GM21360 (cell line): ENCODE results near the gene GRK5.

Source experiments
- ATAC-seq: cut with Tn5 transposase; IDR thresholded peaks from one replicate; pipeline ENCODE4 v1.9.1; 2021; ENCODE audit warnings: mild to moderate bottlenecking, moderate library complexity; ENCODE audit not compliant: unreplicated experiment

Gene GRK5

DNA sequence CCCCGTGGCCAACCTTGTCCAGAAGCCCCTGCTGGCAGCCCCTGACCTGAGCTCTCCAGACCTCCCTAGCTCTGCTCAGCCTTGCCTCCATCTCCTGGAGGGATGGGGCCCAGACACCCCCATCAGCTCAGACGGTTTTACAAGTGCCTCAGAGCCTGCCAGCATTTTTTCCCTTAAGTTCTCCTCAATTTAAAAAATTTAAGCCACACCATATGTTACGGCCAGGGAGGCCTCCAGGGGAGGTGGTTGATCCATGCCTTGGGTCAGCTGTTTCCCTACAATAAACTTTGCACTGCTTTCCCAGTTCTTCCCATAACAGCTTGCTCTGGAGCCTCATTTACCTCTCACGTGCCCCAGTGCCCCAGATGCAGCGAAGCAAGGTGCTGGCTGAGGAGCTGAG lies 191.6 kb downstream of the GRK5 start:
- ATAC-seq, result no peak

DNA sequence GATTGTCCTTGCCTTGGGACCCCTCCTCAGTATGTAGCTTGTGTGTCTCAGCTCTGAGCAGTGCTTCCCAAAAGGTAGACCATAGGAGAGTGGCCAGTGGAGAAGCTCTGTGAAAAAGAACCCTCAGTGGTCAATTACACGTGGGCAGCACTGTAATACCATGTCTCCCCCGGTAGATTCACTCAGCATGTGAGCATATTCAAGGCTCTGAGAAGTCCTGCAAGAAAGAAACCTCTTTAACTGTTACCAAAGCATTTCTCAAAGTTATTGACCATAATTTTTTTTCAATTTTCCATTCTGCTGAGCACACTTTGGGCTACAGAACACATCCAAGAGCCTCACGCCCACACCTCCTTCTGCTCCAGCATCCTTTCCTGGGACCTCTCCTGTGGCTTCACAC lies 192.1 kb downstream of the GRK5 start:
- ATAC-seq, result no peak

DNA sequence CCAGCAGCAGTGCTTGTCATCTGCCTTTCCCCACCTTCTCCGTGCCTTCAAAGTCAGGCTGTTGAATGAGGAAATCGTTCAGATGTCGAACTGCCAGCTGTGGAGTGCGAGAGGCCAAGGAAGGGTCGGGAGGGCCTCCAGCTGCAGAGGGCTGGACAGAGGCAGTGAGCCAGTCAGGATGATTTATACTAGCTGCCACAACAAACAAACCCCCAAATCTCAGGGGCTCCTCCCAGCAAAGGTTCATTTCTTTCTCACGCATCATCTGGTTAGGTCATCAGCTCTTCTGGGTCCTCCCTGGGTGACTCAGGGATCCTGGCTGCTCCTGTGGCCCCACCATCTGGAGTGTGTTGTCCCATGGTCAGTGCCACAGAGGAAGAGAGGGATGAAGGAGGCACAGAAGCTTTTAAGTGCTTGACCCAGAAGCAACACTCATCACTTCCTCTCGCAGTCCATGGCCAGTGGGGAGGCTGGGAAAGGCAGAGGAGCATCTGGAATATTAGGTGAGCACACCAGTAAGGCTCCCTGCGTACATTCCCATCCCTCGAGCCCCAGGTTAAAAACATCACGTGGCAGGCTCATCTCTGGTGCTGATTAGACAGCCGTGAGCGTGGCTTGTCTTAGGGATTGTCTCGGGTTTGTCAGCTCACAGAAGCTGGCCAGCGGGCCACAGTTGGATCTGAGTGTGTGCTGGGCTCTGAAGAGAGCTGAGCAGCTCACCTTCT lies 194.5 kb downstream of the GRK5 start:
- ATAC-seq, result no peak

DNA sequence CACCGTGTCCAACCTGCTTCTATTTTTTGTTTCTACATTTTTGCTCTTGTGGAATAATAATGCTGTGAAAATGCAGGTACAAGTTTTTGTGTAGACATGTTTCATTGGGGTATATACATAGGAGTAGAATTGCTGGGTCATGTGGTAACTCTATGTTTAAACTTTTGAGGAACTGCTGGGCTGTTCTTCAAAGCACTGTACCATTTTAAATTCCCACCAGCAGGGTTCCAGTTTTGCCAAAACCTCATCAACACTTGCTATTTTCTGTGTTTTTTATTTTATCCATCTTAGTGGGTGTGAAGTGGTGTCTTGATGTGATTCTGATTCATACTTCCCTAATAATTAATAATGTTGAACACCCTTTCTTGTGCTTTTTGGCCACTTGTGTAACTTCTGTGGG lies 196.6 kb downstream of the GRK5 start:
- ATAC-seq, result no peak

DNA sequence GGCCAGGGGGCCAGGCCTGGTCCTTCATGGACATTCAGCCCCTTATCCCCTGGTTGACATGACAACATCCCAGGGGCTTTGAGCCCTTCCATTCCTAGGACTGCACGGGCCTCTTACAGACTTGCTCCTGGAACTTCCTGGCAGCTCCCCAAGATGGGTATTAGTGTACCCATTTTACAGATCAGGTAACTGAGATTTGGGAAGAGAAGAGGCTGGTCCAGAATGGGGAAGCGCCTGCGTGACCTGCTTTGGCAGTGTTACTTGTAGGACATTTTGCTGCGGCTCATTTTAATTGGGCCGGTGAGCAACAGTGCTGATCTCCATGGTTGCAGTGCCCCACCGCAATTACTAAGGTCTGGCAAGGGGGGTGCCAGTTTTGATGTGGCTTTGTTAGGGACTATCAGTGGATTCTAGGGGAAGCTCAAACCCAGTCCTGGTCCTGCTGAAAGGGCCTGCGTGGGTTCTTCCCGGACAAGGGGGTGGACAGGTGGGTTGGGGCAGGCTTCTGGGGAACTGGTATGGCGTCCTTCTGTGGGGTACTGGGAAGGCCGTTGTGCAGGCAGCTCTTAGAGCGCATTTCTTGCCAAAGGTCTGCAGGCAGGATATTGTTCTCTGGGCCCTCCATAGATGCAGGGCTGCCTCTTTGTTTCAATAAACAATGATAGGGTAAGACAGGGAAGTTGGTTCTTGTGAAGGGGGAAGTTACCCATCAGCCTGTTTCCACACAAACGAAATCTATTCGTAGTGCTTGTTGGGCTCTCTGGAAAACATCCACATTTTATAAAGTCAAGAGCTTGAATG lies 197.5 kb downstream of the GRK5 start:
- ATAC-seq, result no peak

DNA sequence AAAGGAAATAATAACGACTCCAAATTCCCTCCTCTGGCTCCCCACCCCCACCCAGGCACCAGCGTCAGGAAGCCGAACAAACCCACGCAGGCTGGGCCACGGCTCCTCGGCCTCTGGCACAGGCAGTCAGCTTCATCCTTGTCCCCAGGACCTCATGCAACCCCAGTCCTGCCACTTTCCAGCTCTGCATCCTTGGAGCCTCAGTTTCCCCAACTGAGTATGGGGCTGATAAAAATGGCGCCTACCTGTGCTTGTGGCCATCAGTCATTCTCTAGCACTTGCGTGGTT lies 198.1 kb downstream of the GRK5 start:
- no peak for ATAC-seq

DNA sequence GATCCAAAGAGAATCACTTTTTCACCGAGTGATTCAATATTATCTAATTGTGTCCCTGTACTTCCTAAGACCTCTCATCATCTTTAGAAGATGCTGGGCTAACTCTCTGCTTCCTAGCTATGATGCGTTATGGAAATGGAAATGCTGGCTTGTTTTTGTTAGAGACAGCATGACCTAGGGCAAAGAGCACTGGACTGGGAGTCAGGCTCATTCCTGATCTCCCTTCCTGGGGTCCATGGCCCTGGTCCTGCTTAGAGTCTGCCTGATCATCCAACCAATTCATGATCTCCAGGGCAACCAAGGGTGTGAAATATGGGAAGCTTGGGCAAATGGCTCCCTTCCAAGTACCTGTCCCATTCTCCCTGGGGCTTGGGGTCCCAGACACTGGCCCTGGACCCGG lies 198.8 kb downstream of the GRK5 start:
- ATAC-seq, result no peak

DNA sequence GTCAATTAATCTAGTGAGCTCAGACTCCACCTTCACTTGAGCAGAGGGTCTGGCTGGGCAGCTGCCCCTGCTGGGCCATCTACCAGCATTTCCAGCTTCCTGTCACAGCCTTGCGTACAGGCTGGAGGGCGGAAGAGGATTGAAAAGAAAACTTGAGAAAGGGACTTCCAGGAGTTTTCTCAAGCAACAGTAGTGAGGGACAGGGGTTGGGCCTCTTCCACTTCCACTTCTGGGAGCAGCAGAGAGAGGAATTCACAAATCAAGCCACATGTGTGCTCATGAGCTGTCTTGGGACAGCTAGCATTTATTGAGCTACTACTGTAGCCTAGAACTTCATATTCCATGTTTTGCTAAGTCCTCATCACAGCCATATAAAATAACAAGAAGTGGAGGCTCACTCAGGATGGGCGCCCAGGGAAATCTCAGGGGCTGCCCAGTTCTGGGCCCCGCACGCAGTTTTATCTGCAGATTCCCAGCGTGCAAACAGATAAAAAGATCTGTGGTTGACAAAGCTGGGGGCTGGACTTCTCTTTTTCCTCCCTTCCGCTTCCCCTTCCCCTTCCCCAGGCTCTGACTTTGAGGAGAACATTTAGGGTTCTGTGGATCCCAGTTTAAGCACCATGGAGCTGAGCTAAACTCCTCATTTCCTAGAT lies 199.4 kb downstream of the GRK5 start:
- ATAC-seq, result no peak

DNA sequence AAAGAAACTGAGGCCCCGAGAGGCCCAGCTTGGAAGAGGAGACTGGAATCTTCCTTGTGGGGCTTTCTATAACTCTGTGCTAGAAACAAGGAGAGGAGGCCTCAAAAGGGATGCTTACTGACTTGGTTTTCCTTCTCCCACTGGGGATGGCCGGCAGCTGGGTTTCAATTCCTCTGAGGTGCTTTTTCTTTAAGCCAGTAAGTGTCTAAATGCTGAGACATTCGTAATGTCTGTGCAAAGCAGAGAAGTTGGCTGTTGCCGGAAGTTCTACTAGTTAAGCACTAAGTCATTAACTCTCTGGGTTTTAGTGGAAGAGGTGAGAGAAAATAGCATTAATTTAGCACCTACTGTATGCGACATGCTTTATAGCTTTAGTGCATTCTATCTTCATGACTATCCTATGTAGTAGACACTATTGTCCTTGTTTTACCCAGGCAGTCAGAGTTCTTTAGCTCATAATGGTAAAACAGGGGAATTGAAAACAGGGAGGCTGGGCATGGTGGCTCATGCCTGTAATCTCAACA lies 199.9 kb downstream of the GRK5 start:
- no peak for ATAC-seq

DNA sequence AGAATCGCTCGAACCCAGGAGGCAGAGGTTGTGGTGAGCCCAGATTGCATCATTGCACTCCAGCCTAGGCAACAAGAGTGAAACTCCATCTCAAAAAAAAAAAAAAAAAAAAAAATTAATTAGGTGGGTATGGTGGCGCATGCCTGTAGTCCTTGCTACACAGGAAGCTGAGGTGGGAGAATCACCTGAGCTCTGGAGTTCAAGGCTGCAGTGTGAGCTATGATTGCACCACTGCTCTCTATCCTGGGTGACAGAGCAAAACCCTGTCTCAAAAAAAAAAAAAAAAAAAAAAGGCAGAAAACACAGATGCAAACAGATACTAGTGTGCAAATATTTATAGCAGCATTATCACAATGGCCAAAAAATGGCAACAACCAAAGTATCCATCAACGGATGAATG lies 200.7 kb downstream of the GRK5 start:
- ATAC-seq, result no peak

DNA sequence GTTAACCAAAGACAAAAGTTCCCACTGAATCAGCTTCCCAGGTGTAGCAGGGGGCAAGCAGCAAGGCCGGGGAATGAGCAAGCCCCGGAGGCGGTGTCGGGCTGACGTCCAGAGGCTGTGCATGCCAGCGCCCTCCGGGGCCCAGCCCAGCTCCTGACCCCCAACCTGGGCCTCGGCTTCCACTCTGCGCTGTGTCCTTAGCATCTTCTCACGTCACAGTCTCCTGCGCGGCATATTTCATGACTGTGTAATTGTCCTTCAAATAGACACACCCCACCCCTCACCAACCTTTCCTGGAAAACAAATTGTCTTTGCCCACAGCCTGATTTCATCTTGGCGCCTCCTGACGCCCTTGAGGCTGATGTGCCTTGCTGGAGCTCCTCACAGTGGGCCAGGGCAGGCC lies 201.6 kb downstream of the GRK5 start:
- ATAC-seq, result no peak

DNA sequence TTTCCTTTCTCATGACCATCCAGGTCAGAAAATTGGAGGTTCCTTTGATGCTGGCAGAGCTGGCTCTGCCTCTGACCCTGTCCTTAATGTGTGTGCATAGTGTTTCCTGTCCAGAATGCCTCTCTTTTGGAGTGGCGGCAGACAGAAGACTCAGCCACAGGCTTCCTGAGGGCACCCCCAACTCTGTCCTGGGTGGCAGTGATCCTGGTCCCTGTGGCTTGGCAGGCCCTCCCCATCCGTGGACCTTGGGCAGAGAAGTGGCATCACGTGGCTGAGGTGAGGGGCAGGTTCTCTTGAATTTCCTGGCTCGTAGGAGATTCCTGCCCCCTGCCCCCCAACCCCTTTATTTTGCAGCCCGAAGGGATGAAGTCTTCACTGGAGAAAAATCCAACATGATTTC lies 202.0 kb downstream of the GRK5 start:
- ATAC-seq, result no peak

DNA sequence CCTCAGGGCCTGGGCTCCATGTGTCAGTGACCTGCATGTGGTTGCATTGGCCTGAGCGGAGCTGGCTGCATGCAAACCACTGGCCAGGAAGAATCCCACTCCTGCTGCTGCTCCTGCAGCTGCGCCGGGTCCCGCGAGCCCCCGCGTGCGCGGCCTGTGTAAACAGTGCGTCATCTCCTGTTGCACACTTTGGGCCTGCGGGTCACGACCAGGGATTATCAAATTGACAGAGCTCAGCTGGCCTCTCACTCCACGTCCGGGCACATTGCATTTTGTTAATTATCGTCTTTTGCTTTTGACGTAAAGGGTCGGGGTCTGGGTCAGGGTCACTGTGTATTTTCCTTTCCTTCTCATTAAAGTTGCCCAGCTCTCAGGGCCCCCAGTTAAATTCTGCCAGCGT lies 202.5 kb downstream of the GRK5 start:
- ATAC-seq, result no peak

DNA sequence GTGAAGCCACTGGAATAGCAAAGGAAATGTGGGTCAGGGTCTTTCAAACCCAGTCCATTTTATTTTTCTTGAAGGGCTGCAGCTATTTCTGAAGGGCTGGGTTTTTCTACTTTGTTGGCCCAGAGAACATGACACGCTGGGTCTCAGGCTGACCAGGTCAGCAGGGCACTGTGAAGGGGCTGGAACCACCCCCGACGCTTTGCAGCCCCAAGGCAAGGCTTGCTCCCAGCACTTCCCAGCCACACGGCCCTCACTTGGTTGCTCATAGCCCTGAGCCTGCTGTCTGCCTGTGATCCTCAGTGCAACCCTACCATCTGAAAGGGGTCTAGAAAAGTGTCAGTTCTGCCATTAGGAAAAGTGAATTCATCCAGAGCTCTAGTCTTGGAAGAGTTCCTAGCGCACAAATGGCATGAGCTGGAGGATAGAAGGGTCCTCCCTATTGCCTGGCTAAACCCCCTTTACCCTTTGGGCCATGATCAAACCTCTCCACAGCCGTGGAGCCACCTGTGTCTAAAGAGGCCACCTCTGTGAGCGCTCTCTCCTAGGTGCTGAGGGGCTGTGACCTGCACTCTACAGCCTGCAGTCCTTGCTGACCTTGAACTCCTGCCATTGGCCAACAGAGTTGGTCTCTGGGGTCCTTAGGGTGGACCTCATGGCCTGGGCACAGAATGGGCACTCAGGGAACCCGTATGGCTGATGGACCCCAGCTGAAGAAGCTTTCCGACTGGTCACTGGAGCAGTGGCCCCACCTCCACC lies 203.2 kb downstream of the GRK5 start:
- ATAC-seq, result no peak

DNA sequence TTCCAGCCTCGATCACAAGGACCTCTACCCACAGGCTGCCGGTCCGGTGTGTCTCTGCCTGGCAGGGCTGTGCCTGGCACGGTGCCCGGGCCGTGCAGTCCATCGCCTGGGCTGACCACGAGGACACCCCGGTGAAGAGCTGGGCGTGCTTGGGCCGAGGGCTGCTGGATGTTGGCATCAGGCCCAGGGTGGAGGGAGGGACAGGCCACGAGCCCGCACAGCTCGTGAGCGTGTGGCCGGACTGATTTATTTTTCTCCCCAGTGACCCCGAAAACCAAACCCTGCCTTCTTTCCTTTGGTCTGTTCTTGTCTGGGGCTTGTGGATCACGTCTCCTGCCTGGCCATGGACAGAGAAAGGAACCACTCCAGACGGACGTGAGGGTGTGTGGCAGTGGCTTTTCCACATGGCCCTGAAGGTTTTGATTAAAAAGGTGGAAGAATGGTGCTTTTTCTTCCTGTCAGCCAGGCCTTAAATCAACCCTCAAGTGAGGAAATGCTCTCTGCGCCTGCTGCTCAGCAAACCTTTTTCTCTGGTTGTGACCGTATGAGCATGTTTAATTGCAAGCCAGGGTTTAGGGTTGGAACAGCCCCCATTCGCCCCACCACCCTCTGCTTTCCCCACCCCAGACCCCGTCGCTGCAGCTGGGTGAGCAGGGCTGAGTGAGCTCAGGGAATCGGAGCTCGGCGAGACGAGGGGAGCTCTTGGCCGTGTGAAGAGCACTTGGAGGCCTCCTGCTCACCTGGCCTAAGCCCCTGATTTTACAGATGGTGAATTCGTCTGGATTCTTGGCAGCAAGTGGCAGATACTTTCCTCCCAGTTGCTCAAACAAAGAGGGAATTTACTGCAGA lies 205.1 kb downstream of the GRK5 start:
- ATAC-seq, result no peak

DNA sequence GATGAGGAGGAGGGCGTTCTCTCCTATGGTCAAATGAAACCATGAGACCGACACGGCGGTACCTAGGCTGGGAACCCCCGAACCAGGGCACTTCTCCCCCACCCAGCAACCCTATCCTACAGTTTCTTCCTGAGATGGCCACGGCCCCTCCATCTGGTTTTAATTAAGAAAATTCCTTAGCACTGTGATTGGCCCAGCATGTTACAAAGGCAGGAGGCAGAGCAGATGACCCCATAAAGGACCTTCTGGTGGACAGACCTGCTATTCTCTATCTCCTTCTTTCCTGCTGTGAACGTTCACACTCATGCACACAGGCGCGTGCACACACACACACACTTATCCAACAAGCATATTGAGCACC lies 205.7 kb downstream of the GRK5 start:
- no peak for ATAC-seq

DNA sequence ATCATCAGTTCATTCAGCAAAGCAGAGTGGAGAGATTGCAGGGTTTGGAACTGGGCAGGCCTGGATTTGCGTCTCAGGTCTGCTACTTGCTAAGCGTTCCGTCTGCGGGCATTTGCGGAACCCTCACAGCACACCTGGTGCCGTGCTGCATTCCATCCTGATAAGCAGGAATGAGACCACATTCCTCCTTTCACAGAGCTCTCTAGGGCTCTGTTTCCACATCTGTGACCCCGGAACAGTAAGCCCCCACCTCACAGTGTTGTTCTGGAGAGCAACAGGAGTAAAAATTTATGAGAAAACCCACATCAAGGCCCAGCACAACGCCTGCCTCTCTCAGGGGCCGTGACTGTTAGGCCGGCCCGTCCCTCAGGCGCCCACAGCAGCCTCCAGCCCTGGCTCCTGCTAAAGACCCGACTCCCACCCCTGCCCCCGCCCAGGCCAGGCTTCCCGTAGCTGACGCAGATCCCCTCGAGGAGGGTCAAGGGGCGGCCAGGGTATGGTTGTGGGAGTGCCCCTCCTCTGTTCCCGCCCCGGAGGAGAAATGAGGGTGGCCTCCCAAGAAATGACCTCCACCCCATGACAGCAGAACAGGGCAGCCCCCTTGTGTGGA lies 206.2 kb downstream of the GRK5 start:
- ATAC-seq, result no peak

DNA sequence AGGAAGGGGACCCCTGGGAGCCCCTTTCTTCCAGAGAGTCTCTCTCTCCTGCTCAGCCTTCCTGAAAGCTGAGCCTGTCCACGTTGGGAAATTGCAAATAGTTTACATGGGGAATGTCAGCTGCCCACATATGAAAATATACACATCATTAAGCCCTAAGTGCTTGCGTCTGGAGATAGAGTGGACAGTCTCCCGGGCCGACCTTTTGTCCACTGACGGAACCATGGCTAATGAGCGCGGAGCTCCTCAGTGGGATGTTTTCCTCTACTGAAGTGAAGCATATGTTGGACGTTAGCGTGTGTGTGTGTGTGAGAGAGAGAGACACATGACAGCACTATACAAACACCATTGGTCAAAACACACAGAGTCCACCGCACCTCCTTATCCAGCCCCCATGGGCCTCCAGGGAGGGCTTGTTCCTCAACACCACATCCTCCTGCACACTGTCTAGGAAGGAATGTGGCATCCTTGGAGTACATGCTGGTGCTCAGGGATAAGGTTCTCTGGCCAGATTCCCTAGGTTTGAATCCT lies 206.8 kb downstream of the GRK5 start:
- ATAC-seq, result no peak

DNA sequence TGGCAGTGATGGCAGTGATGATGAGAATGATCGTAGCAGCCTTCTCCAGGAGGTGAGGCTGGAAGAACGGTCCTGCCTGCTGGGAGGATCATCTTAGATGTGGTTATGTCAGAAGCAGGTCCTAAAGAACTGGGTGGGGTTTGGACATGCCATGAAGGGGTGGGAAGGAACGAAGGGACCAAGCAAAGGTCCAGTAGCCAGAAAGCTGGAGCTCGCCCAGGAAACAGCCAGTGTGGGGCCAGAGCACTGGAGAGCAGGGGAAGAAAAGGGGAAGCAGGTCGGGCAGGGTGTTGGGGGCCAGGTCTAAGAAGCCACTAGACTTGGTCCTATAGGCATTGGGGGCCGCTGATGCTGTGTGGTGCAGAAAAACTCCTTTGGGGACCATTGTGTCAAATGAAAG lies 207.8 kb downstream of the GRK5 start:
- no peak for ATAC-seq
